HK-2 (cell line): ENCODE results near the gene IFIT2.
A peak's percentile ranks its signal among the peaks of the same experiment; 100 is the strongest.
"Not testable (repeated sequence)": the region's sequence is repeated elsewhere in the genome, so short reads cannot be mapped to it uniquely, and the experiment has no call there.

Experiments used
- DNase-seq: peaks from one replicate; pipeline ENCODE4 v3.0.0-alpha.2; 2018; ENCODE audit not compliant: unreplicated experiment

The IFIT2 gene

GRCh38 chr10:89307269-89307577 is 5.4 kb downstream of the IFIT2 start:
- DNase-seq = no peak

- DNase-seq = no peak
Observed at GRCh38 chr10:89308266-89308665, 6.4 kb downstream of the IFIT2 start.

GRCh38 chr10:89308736-89309135 is 6.9 kb downstream of the IFIT2 start:
- DNase-seq = no peak

- no peak for DNase-seq
Observed at GRCh38 chr10:89309156-89310055, 7.6 kb downstream of the IFIT2 start.

- no peak for DNase-seq
Observed at GRCh38 chr10:89310056-89310893, 8.4 kb downstream of the IFIT2 start.

GRCh38 chr10:89312973-89313372 is 11.1 kb downstream of the IFIT2 start:
- no peak for DNase-seq

GRCh38 chr10:89314676-89315075 is 12.8 kb downstream of the IFIT2 start:
- no peak for DNase-seq

- not testable (repeated sequence) for DNase-seq
Observed at GRCh38 chr10:89318047-89318446, 16.2 kb downstream of the IFIT2 start.

- not testable (repeated sequence) for DNase-seq
Observed at GRCh38 chr10:89325081-89325480, 23.2 kb downstream of the IFIT2 start.

- not testable (repeated sequence) for DNase-seq
Observed at GRCh38 chr10:89325856-89326255, 24.0 kb downstream of the IFIT2 start.

GRCh38 chr10:89327803-89328441 is 26.1 kb downstream of the IFIT2 start, which contains the start of gene IFIT3:
TSS of gene IFIT3 (plus strand) at chr10:89327997. CDS start at chr10:89328074, 77 bp downstream.
- peak; percentile 69 for DNase-seq

GRCh38 chr10:89329151-89329550 is 27.3 kb downstream of the IFIT2 start:
- DNase-seq = no peak

- not testable (repeated sequence) for DNase-seq
Observed at GRCh38 chr10:89330014-89330413, 28.2 kb downstream of the IFIT2 start.

GRCh38 chr10:89330537-89331212 is 28.8 kb downstream of the IFIT2 start:
- no peak for DNase-seq

- not testable (repeated sequence) for DNase-seq
Observed at GRCh38 chr10:89331487-89332122, 29.8 kb downstream of the IFIT2 start.

- DNase-seq = peak; percentile 24
Observed at GRCh38 chr10:89332123-89332633, 30.3 kb downstream of the IFIT2 start.

GRCh38 chr10:89335226-89335625 is 33.4 kb downstream of the IFIT2 start:
- no peak for DNase-seq

- DNase-seq = no peak
Observed at GRCh38 chr10:89336241-89336640, 34.4 kb downstream of the IFIT2 start.

GRCh38 chr10:89337484-89337883 is 35.6 kb downstream of the IFIT2 start:
- DNase-seq = peak; percentile 76

- DNase-seq = no peak
Observed at GRCh38 chr10:89338713-89339112, 36.9 kb downstream of the IFIT2 start.

GRCh38 chr10:89339875-89340274 is 38.0 kb downstream of the IFIT2 start:
- DNase-seq = no peak
